ENCODE data around the gene TBX18. TPM values are rescaled to one million over a fixed set of nuclear protein-coding genes. Genes with fewer than 3 reads are reported as not detected.

TBX18 gene
- total and polyA plus RNA-seq, 2 donors (not counting 1 experiment from before 2014, with no cell fraction given) = 0.33 to 2.2 TPM

DNA sequence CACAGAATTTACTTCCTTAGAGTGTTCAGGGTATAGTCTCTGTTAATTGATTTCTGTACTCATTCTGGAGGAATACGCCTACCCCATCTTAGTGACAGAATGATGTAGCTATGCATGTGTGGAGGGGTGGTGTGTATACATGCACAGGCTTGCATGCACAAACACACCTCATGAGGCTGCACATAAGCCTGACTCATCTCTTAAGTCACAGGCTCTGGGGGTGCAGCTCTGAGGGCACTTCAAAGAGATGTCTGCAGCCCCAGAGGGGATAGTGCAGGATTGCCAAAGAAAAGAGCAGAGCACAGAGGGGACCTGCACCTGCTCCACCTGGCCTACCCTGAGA is 24.6 kb downstream of the TBX18 start:
- DNase-seq (ENCODE audit: low read depth in 2 of 2) = peak in 1 of 2 donors; percentile 11
- Histone ChIP-seq H3K4me1 (ENCODE audit: control insufficient read depth, extremely low read depth, insufficient read depth, low read length) (no peaks in the 10 kb centered on the region), H4K20me1 (ENCODE audit: control insufficient read depth, extremely low read depth, insufficient read depth, low read length) (no peaks in the 10 kb centered on the region), H3K79me2 (ENCODE audit: control insufficient read depth, insufficient read depth, low read length) (no peaks in the 10 kb centered on the region), H3K4me3 (replicated peaks in 1 of 4; ENCODE audit: control extremely low read depth in 1 of 4, insufficient read depth in 1 of 4, low read depth in 3 of 4, low read length in 4 of 4) (no peak overlapping the region), H3K9ac (ENCODE audit: insufficient read depth, low read length) (no peak overlapping the region), H3K27me3 (ENCODE audit: control insufficient read depth, insufficient read depth, low read length) (no peaks in the 10 kb centered on the region), H3K27ac (ENCODE audit: insufficient read depth, low read length) (no peak overlapping the region), H3K36me3 (ENCODE audit: control insufficient read depth, insufficient read depth, low read length) (no peaks in the 10 kb centered on the region), H3K4me2 (ENCODE audit: extremely low read depth, insufficient read depth, low read length) (no peak overlapping the region), H3K9me3 (ENCODE audit: control insufficient read depth, insufficient read depth, low read depth, low read length) (no peaks in the 10 kb centered on the region), H2AFZ (ENCODE audit: low read length) (no peak overlapping the region)
- TF ChIP-seq, protein P1, sequence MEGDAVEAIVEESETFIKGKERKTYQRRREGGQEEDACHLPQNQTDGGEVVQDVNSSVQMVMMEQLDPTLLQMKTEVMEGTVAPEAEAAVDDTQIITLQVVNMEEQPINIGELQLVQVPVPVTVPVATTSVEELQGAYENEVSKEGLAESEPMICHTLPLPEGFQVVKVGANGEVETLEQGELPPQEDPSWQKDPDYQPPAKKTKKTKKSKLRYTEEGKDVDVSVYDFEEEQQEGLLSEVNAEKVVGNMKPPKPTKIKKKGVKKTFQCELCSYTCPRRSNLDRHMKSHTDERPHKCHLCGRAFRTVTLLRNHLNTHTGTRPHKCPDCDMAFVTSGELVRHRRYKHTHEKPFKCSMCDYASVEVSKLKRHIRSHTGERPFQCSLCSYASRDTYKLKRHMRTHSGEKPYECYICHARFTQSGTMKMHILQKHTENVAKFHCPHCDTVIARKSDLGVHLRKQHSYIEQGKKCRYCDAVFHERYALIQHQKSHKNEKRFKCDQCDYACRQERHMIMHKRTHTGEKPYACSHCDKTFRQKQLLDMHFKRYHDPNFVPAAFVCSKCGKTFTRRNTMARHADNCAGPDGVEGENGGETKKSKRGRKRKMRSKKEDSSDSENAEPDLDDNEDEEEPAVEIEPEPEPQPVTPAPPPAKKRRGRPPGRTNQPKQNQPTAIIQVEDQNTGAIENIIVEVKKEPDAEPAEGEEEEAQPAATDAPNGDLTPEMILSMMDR (conservative IDR thresholded peaks at IDR 0.05 in 1 of 2, IDR thresholded peaks at IDR 0.05 in 1 of 2; ENCODE audit: low read depth in 1 of 2, low read length in 2 of 2) = no peak
- TF ChIP-seq EZH2 (IDR thresholded peaks at IDR 0.05; ENCODE audit: low read length, missing control alignments) = no peak

- no peak for DNase-seq (ENCODE audit: low read depth in 2 of 2)
- no peaks in the 10 kb centered on the region for H3K27me3 ChIP-seq (ENCODE audit: control insufficient read depth, insufficient read depth, low read length)
- H3K79me2 ChIP-seq (ENCODE audit: control insufficient read depth, insufficient read depth, low read length) = no peaks in the 10 kb centered on the region
- no peak overlapping the region for H3K4me3 ChIP-seq (replicated peaks in 1 of 4; ENCODE audit: control extremely low read depth in 1 of 4, insufficient read depth in 1 of 4, low read depth in 3 of 4, low read length in 4 of 4)
- no peaks in the 10 kb centered on the region for H3K4me1 ChIP-seq (ENCODE audit: control insufficient read depth, extremely low read depth, insufficient read depth, low read length)
- H3K4me2 ChIP-seq (ENCODE audit: extremely low read depth, insufficient read depth, low read length) = no peak overlapping the region
- no peak for TF ChIP-seq EZH2 (IDR thresholded peaks at IDR 0.05; ENCODE audit: low read length, missing control alignments)
- TF ChIP-seq, protein P1 (conservative IDR thresholded peaks at IDR 0.05 in 1 of 2, IDR thresholded peaks at IDR 0.05 in 1 of 2; ENCODE audit: low read depth in 1 of 2, low read length in 2 of 2) = no peak
- no peaks in the 10 kb centered on the region for H3K9me3 ChIP-seq (ENCODE audit: control insufficient read depth, insufficient read depth, low read depth, low read length)
- H3K36me3 ChIP-seq (ENCODE audit: control insufficient read depth, insufficient read depth, low read length) = no peaks in the 10 kb centered on the region
- H4K20me1 ChIP-seq (ENCODE audit: control insufficient read depth, extremely low read depth, insufficient read depth, low read length) = no peaks in the 10 kb centered on the region
- no peak overlapping the region for H3K27ac ChIP-seq (ENCODE audit: insufficient read depth, low read length)
- H2AFZ ChIP-seq (ENCODE audit: low read length) = no peak overlapping the region
- no peak overlapping the region for H3K9ac ChIP-seq (ENCODE audit: insufficient read depth, low read length)
These were observed 25.2 kb downstream of the TBX18 start for GRCh38 chr6:84738996-84739865.

GRCh38 chr6:84733889-84734288 is 30.5 kb downstream of the TBX18 start:
- Histone ChIP-seq H3K4me1 (ENCODE audit: control insufficient read depth, extremely low read depth, insufficient read depth, low read length) (no peaks in the 10 kb centered on the region), H3K9me3 (ENCODE audit: control insufficient read depth, insufficient read depth, low read depth, low read length) (no peaks in the 10 kb centered on the region)

More at GRCh38 chr6:84733889-84734288, 30.5 kb downstream of the TBX18 start:
- Histone ChIP-seq H3K27me3 (ENCODE audit: control insufficient read depth, insufficient read depth, low read length) (no peaks in the 10 kb centered on the region), H3K4me2 (ENCODE audit: extremely low read depth, insufficient read depth, low read length) (no peak overlapping the region), H3K4me3 (replicated peaks in 1 of 4; ENCODE audit: control extremely low read depth in 1 of 4, insufficient read depth in 1 of 4, low read depth in 3 of 4, low read length in 4 of 4) (no peak overlapping the region), H3K9ac (ENCODE audit: insufficient read depth, low read length) (no peak overlapping the region), H3K27ac (ENCODE audit: insufficient read depth, low read length) (no peak overlapping the region), H2AFZ (ENCODE audit: low read length) (no peak overlapping the region), H3K79me2 (ENCODE audit: control insufficient read depth, insufficient read depth, low read length) (no peaks in the 10 kb centered on the region), H3K36me3 (ENCODE audit: control insufficient read depth, insufficient read depth, low read length) (no peaks in the 10 kb centered on the region), H4K20me1 (ENCODE audit: control insufficient read depth, extremely low read depth, insufficient read depth, low read length) (no peaks in the 10 kb centered on the region)
- no peak for DNase-seq (ENCODE audit: low read depth in 2 of 2)
- TF ChIP-seq, protein P1 (conservative IDR thresholded peaks at IDR 0.05 in 1 of 2, IDR thresholded peaks at IDR 0.05 in 1 of 2; ENCODE audit: low read depth in 1 of 2, low read length in 2 of 2) = no peak
- TF ChIP-seq EZH2 (IDR thresholded peaks at IDR 0.05; ENCODE audit: low read length, missing control alignments) = no peak

All from fibroblast of lung (primary cell).